HG03565 (cell line): Measurements from ENCODE around the gene GP5.

Experiments
- ATAC-seq: cut with Tn5 transposase; IDR thresholded peaks from one replicate; pipeline ENCODE4 v1.9.1; 2021; ENCODE audit warnings: mild to moderate bottlenecking, moderate library complexity; ENCODE audit not compliant: unreplicated experiment

Gene GP5

GRCh38 chr3:194399166-194399565, at the start of gene GP5:
Gene GP5 (minus strand): TSS chr3:194399266. CDS start chr3:194398282, 984 bp downstream.
- ATAC-seq = no peak

- no peak for ATAC-seq
Measured at GRCh38 chr3:194447657-194448056, 48.6 kb upstream of the GP5 start.

- no peak for ATAC-seq
Measured at GRCh38 chr3:194447161-194447560, 48.1 kb upstream of the GP5 start.

DNA sequence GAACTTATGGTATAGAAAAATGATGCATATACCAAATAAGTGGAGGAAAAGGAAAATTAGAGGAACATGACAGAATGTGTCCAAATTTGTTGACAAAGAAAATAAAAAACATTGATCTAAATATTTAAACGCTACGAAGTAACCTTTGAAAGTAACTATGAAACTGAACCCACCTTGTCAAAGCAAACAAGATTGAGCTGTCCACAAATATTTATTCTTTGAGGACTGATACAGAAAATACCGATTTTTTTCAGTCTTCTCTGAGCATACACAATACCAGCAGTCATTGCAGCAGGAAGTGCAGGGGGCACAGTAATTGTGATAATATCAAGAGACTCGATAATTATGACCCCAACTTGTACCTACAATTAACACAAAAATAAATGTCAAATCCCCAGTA, 47.7 kb upstream of the GP5 start:
- no peak for ATAC-seq

GRCh38 chr3:194446172-194446571, 47.1 kb upstream of the GP5 start:
- ATAC-seq = no peak

GRCh38 chr3:194443901-194444300, 44.8 kb upstream of the GP5 start:
- ATAC-seq = no peak

- no peak for ATAC-seq
Measured at GRCh38 chr3:194440756-194441155, 41.7 kb upstream of the GP5 start.

DNA sequence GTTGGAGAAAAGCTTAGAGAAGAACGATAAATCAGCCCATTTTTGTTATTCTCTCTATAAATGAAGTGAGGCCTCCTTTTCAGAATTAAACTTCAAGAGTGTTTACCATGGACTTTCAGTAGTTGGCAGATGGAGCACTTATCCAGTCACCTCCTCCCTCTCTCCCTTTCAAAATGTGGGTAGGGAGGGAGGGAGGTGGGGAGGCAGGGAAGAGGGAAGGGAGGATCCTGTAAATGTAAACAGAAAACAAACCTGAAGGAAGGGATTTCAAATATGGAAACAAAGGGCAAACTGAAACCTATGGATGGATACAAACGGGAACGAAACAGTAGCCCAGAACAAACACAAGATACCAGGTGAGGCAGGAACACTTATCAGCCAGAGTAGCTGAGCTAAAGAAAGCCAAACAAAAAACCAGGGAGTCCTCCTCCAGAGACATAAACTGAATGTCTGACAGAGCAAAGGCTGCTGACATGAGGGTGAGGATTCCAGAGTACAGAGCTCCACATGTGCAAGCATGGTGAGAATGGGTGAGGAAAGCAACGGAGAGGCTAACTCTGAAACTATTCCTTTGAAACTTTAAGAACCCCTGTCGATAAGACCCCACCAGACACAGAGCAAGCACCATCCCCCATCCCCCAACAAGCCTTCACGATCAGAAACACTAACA, 41.0 kb upstream of the GP5 start:
- ATAC-seq = no peak

GRCh38 chr3:194434503-194434902, 35.4 kb upstream of the GP5 start:
- ATAC-seq = no peak

GRCh38 chr3:194431554-194431953, 32.5 kb upstream of the GP5 start:
- no peak for ATAC-seq

GRCh38 chr3:194425399-194425798, 26.3 kb upstream of the GP5 start:
- no peak for ATAC-seq

GRCh38 chr3:194424953-194425352, 25.9 kb upstream of the GP5 start:
- ATAC-seq = no peak

DNA sequence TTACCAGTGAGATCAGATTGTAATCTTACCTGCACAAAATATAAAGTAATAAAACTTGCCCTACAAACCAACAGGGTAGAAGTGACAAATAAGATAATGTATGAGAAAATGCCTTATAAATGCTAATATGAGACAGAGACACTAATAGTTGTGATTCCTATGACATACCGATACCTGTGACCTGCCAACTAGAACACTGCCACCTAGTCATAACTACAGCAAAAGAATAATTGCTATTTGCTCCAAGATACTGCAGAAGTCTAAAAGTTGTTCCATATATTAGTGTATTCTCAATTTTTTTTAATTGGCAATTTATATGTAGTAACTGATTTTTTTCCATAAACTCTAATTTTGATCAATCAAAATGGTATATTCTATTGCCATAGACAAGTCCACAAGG, 25.3 kb upstream of the GP5 start:
- ATAC-seq = no peak

DNA sequence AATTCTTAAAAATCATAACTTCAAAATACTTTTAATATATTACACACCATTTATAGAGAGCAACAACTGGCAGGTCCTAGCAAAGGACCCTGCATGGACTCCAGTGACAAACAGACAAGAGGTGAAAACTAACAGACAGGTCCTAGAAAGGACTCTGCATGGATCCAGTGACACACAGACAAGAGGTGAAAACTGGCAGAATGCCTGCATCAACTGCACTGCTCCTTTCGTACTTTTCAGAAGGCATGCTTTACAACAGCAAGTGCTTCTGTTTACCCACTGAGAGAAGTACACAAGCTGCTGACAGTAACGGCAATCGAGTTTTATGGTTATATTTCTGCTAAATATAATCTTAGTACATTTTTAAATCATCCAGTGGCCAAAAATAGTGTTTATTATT, 24.3 kb upstream of the GP5 start:
- ATAC-seq = no peak

GRCh38 chr3:194422188-194422587, 23.1 kb upstream of the GP5 start:
- ATAC-seq = no peak

GRCh38 chr3:194418671-194419070, 19.6 kb upstream of the GP5 start:
- no peak for ATAC-seq

DNA sequence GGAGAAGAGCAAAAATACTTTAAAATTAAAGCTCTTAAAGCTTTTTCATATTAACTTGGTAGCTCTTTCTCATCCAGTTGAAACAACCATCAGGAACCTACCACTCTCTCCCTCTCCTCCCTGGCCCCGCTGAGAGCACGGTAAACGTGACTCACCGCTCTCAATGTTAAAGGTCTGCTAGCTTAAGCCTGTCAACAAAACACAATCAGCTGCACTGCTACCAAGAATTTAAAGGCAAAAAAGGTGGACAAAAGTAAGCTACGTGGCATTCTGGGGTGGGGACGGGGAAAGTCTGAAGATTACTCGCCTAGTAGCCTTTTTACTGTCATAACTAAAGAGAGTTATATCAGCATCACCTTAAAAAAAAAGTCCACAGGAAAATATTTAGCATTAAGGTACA, 8.4 kb upstream of the GP5 start:
- ATAC-seq = no peak

- ATAC-seq = no peak
Measured at GRCh38 chr3:194405766-194406165, 6.7 kb upstream of the GP5 start.

GRCh38 chr3:194404365-194405140, 5.5 kb upstream of the GP5 start:
- ATAC-seq = no peak

DNA sequence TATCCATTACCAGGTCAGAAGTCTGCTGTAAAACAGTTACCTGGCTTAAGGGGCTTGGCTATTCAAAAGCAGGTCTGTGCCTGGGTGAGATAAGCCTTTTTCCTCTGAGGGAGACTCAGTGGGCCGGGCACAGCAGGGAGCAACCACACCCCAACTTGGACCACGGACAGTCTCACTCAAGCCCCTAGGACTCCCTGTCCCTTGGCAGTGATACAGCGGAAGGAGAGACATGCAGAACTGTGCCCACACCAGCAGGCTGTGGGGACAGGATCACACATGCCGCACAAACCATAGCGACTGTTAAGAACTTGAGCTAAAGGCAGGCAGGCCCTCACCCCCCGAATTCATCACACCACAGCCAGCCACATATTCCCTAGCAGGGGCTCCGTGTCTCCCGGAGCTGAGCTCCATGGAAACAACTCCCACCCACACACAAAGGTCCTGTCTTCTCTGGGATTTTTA, 2.8 kb upstream of the GP5 start:
- ATAC-seq = no peak

- ATAC-seq = no peak
Measured at GRCh38 chr3:194401346-194401745, 2.3 kb upstream of the GP5 start.

- ATAC-seq = no peak
Measured at GRCh38 chr3:194399874-194400411, 877 bp upstream of the GP5 start.
